GM21515 (cell line): Measurements from ENCODE around the gene MSI2.

Source experiments
- ATAC-seq: cut with Tn5 transposase; IDR thresholded peaks from one replicate; pipeline ENCODE4 v1.9.1; 2021; ENCODE audit not compliant: unreplicated experiment

MSI2 gene

GRCh38 chr17:57388131-57388725 lies 131.9 kb downstream of the MSI2 start:
- no peak for ATAC-seq

DNA sequence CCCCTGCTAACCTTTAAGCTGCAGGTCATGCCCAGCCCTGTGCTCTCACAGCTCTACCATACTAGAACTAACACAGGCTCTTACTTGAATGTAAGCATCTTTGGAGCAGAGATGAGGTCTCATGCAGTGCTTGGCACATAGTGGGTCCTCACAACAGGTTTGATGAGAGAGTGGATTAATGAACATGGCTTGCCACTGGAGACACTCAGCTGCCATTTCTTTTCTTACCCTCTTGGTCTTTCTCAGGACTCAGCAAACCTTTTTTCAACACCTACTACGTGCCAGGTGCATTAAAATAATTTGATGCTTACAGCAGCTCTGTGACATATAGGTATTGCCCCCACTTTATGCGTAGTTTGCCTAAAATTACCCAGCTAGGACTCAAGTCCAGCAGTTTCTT lies 133.2 kb downstream of the MSI2 start:
- no peak for ATAC-seq

GRCh38 chr17:57391076-57391825 lies 134.9 kb downstream of the MSI2 start:
- ATAC-seq, result no peak

DNA sequence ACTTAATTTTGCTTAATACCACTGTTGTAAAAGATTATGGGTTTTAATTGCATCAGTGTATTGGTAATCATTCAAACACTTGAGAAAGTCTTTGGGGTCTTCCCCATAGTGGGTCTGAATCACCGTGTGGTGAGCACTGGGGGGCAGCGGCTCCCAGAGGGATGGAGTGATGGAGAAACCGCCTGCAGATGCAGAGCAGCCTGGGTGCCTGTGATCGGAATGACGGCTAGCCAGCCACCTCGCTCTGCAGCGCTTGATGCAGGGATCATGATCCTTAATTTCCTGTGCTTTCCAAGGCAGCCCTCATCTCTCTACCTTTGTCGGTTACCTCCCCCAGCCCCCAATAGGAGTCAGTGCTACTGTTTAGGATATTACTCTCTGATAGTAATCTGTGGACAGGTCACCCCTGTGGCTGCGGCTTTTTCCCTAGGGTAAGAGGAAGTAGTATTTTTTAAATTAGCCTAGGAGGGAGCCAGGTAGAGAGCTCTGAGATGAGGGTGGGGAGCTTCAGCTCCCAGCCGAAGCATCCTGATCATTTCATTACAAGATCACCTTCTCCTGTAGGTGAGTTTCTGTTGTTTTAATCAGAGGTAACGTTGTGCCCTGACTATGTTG lies 135.6 kb downstream of the MSI2 start:
- ATAC-seq, result no peak

DNA sequence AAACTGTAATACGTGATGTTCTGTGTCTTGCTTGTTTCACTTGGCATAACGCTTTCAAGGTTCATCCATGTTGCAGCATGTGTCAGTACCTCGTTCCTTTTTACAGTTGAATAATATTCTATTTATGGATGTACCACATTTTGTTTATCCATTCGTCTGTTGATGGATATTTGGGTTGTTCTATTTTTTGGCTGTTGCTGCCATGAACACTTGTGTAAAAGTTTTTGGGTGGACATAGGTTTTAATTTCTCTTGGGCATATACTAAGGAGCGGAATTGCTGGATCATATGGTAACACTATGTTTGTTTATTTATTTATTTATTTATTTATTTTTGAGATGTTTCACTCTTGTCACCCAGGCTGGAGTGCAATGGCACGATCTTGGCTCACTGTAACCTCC lies 137.0 kb downstream of the MSI2 start:
- ATAC-seq, result no peak

- ATAC-seq, result no peak
Measured at GRCh38 chr17:57394375-57394774, 138.1 kb downstream of the MSI2 start.

DNA sequence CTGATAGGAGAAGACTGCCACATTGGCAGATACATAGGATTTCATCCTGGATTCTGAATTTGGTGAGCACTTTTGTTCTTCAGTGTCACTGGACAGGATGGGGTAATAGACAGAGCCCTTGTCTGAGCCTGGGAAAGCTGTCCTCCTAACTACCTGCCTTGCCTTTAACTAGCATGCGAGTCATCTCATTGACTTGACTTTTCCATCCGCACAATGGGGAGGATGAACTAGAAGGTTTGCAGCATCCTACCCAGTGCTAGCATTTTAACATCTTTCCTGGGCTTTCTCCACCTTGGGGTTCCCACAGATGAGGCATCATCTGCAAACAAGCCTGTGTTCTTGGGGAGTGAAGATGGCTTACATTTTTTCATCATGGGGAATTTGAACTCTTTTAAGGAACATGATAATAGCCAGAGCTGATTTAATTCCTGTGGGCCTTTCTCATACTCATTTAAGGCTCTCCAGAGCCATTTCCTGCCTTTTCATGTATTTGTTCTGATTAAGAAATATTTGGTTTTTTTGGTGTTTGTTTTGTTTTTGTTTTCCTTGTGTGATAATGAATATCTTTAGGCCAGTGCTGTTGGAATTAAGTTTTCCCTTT lies 139.5 kb downstream of the MSI2 start:
- no peak for ATAC-seq

DNA sequence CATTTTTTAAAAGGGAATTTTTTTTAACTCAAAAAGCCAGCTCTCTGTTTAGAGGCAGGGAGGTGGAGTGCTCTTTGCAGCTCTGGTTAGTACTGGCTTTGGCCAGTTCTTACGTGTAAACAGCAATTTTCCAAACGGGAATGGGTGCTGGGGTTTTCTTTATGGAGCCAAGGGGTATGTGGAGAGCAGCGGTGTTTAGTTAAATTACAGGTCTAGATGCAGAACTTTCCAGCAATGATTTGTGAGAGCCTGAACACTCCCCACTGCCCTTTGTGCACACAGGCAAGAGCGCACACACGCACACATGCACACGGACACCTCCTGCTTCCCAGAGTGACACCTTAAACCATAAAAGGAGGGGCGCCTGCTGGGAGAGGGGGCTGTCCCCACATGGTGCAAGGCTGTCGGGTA lies 140.2 kb downstream of the MSI2 start:
- ATAC-seq, result no peak

DNA sequence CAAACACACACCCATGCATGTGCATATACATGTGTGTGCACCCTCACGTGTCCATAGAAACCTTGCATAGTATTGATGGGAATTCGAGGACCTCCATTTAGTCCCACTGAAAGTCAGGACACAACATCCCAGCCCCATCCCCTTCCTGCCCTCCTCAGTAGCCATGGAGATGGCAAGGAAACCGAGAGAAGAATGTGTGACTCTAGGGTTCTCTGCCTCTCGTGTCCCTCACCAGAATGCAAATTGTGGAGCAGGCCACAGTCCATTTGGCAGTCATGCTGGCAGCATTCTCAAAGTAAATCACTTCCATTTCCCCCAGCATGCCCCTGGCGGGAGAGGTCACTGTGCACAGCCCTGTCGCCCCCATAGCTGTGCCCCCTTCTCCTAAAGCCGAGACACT lies 141.1 kb downstream of the MSI2 start:
- ATAC-seq, result no peak

DNA sequence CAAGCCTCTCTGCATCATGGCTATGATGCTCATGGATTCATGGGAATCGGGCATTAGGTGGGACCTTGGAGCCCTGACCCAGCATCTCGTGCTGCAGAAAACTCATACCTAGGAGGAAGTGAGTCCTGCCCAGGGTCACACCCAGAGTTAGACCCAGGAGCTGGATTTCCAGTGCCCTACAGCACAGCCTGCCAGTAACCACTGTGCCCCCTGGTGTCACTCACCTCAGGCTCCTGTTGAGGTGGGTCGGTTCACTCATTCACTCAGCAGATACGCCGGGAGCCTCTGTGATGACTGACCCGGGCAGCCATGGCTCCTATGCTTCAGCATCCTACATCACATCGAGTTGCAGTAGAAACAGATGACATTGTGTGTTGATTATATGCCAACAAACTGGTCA lies 143.4 kb downstream of the MSI2 start:
- no peak for ATAC-seq

DNA sequence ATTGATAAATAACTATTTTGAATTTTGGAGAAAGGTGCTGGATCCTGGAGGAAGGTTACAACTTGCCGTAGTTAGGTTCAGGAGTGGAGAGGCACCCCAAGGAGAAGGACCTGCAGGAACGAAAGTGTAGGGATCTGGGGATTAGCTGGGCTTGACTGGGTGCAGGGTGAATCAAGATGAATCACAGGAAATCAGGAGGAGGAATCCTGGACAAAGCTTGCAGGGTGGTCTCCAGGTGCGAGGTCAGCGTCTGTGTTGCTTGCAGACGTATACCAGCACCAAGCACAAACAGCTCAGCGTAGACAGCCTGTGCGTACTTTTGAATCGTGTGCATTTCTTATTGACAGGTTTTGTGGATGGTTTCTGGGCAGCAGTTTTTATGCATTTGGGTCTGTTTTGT lies 144.3 kb downstream of the MSI2 start:
- no peak for ATAC-seq

- no peak for ATAC-seq
Measured at GRCh38 chr17:57401556-57402488, 145.5 kb downstream of the MSI2 start.

- no peak for ATAC-seq
Measured at GRCh38 chr17:57402681-57403180, 146.4 kb downstream of the MSI2 start.

DNA sequence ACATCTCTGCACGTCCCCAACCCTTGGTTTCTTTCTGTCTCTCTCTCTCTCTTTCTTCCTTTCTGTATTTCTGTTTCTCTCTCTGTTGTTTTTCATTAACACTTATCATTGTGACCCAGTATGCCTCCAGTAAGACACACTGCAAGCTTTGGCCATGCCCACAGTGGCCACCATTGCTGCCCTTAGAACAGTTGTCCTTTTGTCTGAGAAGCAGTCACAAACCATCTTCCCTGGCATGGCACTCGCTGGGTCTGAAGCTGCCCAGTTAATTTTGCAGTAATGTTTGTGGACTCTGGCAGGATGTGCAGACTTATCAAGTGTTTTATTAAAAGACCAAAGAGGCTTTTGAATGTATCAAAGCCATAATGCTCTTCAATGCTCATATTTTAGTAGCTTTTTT lies 146.9 kb downstream of the MSI2 start:
- no peak for ATAC-seq

GRCh38 chr17:57404073-57404472 lies 147.8 kb downstream of the MSI2 start:
- ATAC-seq, result no peak

DNA sequence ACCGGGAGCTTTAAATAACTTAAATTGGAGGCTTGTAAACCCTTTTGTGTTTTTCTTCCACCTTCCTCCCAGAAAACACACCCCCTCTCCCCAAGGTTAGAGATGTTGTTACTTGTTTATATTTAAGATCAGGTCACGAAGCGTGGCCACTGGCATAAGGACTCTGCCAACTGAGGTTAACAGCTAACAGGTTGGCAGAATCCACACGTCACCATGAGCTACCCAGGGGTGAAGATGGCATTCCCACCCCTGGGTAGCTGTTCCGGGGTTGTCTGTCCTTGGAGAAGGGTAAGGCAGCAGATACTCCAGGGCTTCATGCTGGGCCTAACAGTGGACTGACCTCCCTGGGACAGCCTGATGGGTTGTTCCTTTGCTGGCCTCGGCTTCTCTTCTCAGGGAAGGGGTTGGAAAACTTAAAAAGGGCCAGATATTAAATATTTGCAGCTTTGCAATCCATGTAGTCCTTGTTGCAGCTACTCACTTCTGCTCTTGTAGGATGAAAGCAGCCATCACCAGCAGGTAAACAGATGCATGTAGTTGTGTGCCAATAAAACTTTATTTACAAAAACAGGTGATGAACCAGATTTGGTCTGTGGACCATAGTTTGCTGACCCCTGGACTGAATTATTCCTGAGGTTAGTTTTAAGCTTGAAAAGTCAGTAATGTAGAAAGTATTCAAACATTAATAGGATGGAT lies 148.6 kb downstream of the MSI2 start:
- ATAC-seq, result no peak

DNA sequence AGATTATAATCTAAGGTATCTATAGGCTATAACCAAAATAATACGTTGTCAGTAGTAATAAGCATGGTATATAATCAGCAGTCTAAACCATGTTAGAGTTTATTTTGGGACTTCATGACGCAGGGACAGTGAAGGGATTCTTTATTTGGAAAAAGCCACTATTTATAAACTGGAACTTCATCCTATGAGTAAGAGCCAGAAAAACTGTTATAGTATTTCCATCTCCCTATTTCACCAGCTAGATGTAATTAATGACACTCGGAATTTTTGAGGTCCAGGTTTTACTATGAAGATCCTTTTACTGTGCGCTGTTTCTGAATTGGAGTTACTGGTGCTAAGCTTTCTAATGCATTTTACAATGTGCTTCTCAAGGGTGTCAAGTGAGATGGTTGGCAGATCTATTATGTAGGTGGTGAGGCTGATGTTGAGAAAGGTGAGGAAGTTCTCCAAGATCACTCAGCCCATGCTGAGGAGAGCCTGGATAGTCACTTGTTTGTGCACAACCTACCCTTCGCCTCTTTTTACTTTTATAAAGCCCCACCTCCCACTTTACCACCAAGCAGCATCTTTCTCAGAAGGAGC lies 149.3 kb downstream of the MSI2 start:
- ATAC-seq, result no peak

- ATAC-seq, result no peak
Measured at GRCh38 chr17:57406131-57406980, 150.0 kb downstream of the MSI2 start.

DNA sequence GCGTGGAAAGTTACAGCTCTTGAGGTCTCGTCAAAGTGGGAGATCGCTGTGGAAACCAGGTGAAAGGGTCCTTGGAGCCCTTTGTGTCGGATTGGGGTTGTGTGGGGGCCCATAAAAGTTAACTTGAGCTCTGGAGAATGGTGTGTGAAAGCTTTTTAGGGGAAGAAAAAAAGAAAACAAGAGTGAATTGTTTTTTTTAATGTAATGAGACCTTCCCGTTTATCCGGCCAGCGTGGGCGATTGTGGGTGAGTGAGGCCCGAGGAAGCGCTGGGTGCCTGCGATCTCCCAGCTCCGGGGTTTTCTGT lies 150.6 kb downstream of the MSI2 start:
- no peak for ATAC-seq
